GM19023 (cell line): ENCODE measurements around the gene EVI5.
"Not testable (repeated sequence)": the region's sequence is repeated elsewhere in the genome, so short reads cannot be mapped to it uniquely, and the experiment has no call there.

Experiments
- ATAC-seq: cut with Tn5 transposase; IDR thresholded peaks from one replicate; pipeline ENCODE4 v1.9.1; 2021; ENCODE audit warnings: mild to moderate bottlenecking, moderate library complexity; ENCODE audit not compliant: unreplicated experiment

Gene EVI5

DNA sequence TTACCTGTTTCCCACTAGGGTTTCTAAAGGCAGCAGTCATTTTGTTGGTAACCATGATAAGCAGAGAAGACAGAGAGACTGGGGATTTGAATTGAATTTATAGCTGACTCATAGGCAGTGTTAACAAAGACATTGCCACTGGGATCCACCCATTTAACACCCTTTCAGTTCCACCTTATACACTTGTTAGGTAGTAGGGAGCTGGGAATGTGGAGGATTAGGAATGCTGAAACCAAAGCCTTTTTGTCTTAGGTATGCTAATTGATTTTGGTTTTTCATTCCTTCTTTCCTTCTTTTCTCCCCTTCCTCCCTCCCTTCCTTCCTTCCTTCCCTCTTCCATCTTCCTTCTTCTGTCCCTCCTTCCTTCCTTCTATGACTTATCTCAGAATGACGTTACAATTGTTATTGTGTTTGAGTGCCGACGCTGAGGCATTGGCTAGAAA, 7.5 kb upstream of the EVI5 start:
- ATAC-seq, result no peak

GRCh38 chr1:92791487-92792066, 6.7 kb upstream of the EVI5 start:
- no peak for ATAC-seq

- no peak for ATAC-seq
Observed at GRCh38 chr1:92790867-92791266, 6.0 kb upstream of the EVI5 start.

GRCh38 chr1:92790081-92790480, 5.2 kb upstream of the EVI5 start:
- ATAC-seq, result no peak

DNA sequence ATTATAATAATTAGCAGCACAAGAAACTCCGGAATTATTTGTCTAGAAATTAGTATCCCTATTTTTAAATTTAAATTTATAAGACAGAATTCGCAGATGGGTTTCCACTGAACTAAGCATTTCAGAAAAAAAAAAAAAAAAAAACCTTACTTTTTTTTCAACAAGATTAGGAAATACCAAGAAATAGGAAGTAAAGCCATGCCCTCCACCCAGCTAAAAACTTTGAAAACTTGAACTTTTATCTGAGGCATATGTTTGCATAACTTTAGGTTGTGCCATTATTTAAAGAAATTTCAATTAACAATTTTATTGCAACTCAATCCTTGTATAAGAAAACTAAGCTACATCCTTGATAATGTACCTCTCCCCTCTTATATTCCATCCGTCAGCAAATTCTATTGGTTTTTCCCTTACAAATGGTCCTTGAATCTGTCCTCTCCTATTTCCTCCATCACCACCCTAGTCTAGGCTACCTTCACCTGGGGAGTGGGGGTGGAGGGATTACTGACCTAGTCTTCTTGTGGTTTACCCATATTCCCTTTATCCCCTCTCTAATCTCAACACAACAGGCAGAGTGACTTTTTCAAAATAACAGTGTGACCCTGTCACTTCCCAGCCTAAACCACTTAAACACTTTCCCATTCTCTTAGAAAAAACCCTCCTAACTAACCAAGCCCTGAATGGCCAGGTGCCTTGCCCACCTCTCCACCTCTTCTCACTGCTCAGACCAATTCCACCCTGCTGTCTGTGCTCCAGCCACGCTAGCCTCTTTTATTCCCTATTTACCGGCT, 1.4 kb upstream of the EVI5 start:
- no peak for ATAC-seq

DNA sequence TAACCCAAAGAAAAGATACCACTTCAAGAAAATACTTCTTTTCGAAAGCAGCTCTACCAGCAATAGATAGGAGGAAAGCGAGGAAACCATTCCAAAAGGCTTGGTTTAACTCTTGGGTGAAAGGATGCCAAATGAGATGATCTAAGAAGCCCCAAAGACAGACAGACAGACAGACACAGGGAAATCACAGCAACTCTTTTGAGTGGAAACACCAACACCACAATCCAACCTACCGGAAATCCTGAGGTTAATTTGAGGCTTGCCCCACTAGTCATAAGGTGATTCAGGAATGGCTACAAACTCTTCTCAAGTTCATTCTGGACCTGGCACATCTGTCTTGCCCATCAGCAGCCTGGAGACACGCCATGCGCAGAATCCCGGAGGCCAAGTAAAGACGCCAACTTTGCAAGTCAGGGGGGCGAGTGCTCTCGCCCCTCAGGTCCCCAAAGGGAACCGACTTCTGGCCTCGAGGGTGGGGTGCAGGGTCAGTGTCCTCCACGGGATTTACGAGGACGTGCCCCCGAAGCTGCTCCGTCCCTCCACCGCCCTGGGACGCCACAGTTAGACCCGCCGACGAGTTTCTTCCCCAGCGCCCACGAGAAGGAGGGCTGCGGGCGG, 778 bp downstream of the EVI5 start:
- ATAC-seq, result peak; percentile 4

GRCh38 chr1:92783550-92783949, 1.4 kb downstream of the EVI5 start:
- not testable (repeated sequence) for ATAC-seq

DNA sequence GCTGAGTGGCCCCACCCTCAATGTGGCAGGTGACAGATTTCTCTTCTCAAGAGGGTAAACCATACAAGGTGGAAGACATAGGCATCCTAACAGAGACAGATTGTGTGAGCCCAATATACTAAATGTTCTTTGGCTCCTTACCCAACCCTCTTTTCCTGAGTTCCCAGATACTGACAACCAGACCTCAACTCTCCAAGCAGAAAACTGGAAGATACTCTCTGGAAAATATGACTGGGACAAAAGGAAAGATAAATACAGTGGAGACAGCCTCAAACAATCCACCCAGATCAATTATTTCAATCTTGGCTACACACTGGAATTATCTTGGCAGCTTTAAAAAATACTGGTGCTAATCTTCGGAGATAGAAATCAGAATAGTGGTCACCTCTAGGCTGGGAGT, 6.5 kb downstream of the EVI5 start:
- ATAC-seq, result no peak

GRCh38 chr1:92774407-92774806, 10.5 kb downstream of the EVI5 start:
- ATAC-seq, result no peak

DNA sequence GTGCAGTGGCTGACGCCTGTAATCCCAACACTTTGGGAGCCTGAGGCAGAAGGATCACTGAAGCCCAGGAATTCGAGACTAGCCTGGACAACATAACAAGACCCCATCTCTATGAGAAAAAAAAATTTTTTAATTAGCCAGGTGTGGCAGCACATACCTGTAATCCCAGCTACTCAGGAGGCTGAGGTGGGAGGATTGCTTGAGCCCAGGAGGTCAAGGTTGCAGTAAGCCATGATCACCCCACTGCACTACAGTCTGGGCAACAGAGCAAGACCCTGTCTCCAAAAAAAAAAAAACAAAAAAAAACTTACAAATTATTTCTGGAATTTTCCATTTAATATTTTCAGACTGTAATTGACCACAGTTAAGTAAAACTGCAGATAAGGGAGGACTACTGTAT, 11.2 kb downstream of the EVI5 start:
- not testable (repeated sequence) for ATAC-seq

- no peak for ATAC-seq
Observed at GRCh38 chr1:92769856-92770255, 15.1 kb downstream of the EVI5 start.

DNA sequence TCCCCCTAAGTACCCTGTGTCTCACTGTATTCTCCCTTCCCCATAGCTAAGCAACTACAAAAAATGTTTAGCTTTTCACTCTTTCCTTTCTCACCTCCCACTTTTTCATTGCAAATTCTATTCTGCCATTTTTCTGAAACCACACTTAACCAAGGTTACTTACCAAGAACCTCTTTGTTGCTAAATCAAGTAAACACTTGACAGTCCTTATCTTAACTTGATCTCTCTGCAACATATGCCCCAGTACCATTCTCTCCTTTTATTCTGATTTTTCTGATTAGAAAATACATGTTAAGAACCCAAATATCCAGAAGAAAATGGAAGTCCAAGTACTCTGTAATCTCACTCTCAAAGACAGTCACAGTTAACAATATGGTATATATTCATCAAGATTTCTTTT, 16.0 kb downstream of the EVI5 start:
- no peak for ATAC-seq

- no peak for ATAC-seq
Observed at GRCh38 chr1:92768296-92768695, 16.6 kb downstream of the EVI5 start.

DNA sequence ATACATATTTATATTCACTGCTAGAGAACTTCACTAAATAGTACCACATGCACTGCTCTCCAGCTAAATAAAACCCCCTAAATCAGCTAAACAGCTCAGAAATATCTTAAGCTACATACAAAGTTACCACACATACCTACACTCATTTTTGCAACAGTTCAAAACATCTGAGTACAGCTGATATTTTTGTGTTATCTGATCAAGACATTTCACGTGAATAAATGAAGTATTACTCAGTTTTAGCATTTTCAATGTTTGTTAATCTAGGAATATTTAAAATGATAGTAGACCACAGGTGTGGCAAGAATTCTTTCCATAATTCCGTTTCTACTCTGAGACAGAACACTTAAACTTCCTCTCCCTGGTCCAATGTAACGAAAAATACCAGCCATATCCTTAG, 20.8 kb downstream of the EVI5 start:
- no peak for ATAC-seq

DNA sequence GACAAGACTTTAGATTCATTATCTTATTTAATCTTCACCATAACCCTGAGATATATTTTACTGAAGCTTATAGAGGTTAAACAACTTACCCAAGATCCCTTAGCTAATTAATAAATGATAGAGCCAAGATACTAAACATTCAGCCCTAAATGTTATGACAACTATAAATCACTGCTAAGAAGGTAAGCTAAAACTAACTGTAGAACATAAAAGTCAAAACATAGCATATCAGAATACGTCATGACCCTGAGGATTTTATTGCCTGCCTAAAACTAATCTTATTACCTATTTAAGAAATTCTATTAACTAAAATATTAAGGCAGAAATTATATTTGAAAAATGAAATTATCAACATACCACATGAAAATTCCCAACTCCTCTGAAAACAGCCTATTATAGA, 22.6 kb downstream of the EVI5 start:
- no peak for ATAC-seq

- ATAC-seq, result no peak
Observed at GRCh38 chr1:92759361-92759760, 25.5 kb downstream of the EVI5 start.

DNA sequence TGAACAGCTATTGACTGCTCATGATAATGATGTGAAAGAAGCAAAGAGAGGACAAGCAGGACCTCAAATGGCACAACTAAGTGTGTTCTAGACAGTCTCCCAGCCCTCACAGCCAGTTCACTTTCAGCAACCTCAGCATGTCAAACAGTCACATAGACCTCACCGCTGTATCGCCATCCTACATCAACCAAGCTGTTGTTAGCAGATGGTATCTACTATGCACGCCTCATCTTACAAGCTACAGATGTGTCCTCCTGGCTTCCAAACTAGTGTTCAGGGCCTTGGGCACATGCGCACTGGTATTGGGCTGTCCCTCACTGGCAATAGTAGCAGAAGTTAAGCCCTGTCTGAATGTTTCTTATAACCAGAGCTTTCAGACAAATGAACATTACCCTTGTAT, 28.4 kb downstream of the EVI5 start:
- no peak for ATAC-seq

DNA sequence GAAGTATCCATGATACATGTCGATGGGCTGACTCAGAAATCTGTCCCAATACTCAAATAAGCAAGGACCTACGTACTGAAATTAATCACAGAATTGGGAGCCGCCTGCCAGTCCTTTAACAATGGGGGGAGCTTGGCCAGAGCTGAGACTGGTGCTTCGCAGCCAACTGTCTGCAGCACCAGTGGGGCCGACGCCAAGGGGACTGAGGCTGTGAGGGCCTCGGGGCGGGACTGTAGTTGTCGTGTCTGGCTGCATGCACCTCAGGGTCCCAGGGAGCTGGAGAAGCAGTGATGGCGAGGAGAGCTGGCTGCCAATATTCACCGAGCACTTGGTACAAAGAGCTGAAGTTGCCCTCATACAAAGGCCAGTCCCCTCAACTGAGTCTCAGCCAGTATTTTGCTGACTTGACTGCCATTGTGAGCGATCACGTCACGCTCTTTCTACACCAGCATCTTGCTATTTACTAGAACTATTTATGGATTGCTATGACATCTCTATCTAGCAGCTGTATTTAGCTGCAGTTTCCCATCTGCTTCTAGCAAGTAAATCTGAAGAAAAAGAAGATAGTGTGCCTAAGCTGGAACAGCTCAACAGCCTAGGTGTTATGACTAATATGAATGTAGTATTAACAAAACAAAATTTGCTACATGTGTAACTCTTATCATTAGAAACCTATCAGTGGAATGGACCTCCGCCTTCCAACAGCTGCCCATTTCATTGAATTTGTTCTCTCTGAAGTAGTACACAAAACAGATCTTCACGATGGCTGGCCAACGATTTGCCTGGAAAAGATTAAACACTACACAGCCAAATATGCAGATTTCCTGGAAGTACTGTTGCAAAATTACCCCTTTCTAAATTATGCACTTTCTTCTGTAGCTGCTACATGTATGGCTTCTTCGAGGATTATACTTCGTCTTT, 29.1 kb downstream of the EVI5 start:
- no peak for ATAC-seq

GRCh38 chr1:92754719-92755050, 30.2 kb downstream of the EVI5 start:
- ATAC-seq, result no peak

DNA sequence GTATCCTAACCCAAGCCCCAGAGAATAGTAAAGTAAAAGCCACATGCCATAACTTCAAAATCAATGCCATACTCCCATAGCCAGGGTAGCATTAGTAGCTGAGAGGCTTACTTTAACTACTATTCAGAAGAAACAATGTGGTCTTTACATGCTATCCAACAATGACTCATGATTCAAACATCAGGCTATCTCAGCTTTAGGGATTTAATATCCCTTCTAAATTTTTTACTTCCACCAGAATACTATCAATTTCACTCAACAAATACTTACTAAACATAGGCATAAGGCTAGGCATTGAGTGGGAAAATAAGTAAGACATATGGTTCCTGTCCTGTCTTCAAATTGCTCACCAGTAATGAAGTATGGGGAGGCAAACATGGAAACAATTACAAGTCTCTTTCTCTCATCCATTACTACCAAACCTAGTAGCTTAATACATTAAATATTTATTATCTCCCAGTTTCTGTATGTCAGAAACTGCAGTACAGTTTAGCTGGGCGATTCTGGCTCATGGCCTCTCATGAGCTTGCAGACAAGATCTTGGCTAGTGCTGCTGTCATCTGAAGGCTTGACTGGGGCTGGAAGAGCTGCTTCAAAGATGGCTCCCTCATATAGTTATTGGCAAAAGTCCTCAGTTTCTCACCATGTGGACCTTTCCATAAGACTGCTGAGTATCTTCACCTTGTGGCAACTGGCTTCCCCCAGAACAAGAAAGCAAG, 30.7 kb downstream of the EVI5 start:
- no peak for ATAC-seq

- no peak for ATAC-seq
Observed at GRCh38 chr1:92752719-92753118, 32.2 kb downstream of the EVI5 start.
